ENCODE results near the gene TMEM37. TPM values are rescaled to one million over a fixed set of nuclear protein-coding genes. Genes with fewer than 3 reads are reported as not detected.

Gene TMEM37
- total RNA-seq, 2 donors from 2014 or later = 12.0 to 16.2 TPM

DNA sequence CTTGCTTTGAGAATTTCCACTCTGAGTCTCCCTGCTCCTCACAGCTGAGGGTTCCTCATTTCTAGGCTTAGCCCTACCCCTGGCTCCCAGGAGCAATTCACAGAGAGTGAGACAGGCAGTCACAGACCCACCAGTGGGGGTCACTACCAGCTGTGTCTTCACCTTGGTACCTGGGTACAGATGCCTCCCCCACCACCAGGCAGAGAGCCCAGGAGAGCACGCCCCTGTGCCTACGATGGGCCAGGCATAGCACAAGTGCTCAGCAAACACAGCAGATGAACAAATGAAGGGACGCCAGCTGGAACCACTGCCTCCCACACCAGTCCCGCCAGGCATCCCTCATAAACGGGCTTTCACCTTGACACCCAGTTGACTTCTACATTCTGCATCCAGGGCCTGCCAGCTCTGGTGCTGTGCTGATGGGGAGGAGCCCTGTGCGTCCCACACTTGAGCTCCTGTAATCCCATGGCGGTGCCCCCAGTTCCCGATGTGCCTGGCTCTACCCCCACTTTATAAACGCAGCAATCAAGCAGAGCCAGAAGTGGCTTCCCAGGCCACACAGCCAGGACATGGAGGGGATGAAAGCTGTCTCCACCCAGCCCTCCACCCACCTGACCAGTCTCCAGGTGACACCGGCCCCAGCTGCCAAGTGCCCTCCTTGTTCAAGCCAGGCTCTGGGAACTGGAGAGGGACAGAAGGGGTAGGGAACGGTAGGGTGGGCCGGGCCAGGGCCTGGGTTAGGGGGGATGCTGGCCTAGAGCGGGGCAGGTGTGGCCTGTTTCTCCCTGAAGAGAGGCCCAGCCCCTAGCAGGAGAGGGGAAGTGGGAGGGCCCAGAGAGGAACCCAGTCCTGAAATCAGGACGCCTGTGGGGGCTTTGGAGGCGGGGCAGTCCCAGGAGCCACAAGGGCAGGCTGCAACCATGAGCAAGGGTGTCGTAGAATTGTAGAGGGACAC, 50.1 kb downstream of the TMEM37 start:
- H3K36me3 ChIP-seq (ENCODE audit: control insufficient read depth, insufficient read depth, low read length) = no peaks in the 10 kb centered on the region
- Mint-ChIP-seq H3K4me3 (no peak overlapping the region), H3K27ac (no peak overlapping the region), H3K9me3 (no peaks in the 10 kb centered on the region), H3K36me3 (ENCODE audit: low read depth) (no peaks in the 10 kb centered on the region), H3K4me1 (peaks cover 28% of the 10 kb centered on the region), H3K27me3 (ENCODE audit: insufficient read depth) (peaks cover 12% of the 10 kb centered on the region)
- 88 to 91% methylated on average over 12 to 16 of the region's 16 CpGs for WGBS, 2 experiments (ENCODE audit: insufficient coverage in 1 of 2, insufficient read length in 1 of 2)
- TF ChIP-seq, protein P1, sequence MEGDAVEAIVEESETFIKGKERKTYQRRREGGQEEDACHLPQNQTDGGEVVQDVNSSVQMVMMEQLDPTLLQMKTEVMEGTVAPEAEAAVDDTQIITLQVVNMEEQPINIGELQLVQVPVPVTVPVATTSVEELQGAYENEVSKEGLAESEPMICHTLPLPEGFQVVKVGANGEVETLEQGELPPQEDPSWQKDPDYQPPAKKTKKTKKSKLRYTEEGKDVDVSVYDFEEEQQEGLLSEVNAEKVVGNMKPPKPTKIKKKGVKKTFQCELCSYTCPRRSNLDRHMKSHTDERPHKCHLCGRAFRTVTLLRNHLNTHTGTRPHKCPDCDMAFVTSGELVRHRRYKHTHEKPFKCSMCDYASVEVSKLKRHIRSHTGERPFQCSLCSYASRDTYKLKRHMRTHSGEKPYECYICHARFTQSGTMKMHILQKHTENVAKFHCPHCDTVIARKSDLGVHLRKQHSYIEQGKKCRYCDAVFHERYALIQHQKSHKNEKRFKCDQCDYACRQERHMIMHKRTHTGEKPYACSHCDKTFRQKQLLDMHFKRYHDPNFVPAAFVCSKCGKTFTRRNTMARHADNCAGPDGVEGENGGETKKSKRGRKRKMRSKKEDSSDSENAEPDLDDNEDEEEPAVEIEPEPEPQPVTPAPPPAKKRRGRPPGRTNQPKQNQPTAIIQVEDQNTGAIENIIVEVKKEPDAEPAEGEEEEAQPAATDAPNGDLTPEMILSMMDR (conservative IDR thresholded peaks at IDR 0.05) = no peak
- DNase-seq = peak; percentile 42
- H3K9me3 ChIP-seq (ENCODE audit: control insufficient read depth, low read length) = no peaks in the 10 kb centered on the region
- H3K27ac ChIP-seq (ENCODE audit: low read depth, low read length) = no peak overlapping the region
- no peak overlapping the region for H3K4me3 ChIP-seq (ENCODE audit: low read length)
- H3K27me3 ChIP-seq (ENCODE audit: control insufficient read depth, insufficient read depth, low read length, poor library complexity, severe bottlenecking) = no peaks in the 10 kb centered on the region
- H3K9ac ChIP-seq (ENCODE audit: extremely low read depth, low read length, poor library complexity, severe bottlenecking) = no peak overlapping the region
- H3K4me1 ChIP-seq (ENCODE audit: control insufficient read depth, insufficient read depth, low read length) = peaks cover 10% of the 10 kb centered on the region

DNA sequence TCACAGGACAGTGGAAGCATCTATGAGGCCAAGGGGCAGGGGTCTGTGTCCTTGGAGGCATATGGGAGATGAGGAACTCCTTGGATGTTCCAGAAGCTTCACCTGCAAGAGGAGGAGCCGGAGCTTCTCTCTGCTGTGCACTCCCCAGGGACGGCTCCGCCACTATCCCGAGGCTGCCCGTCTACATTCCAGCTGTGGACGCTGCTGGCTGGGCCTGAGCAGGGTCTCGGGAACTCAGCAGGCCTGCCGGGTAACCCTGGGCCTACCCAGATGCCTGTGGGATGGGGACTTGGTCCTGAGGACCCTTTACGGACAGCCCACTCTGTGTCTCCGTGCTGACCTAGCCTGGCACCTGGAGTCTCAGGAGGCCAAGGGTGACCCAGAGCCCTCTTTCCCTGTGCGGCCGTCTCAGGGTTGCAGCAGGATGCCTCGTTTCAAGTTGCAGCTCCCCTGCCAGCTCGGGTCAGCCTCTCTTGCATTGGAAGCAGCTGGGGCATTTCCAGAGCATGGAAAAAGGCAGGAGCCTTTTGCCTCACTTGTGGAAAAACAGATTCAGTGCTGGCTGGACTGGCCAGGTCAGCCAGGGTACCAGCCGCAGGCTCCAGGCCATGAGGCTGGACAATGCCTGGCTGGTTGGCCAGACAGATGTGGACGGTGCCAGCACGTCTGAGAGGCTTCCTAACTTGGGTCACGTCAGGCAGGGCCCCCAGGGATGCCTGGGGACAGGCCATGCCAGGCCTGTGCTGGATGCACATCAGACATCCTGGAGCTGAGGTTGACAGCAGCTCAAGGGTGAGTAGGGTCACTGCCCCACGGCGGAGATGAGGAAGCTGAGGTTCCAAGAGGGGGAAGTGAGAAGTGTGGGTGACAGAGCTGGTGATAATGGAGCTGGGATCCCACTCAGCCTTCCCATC, 51.1 kb downstream of the TMEM37 start:
- Histone ChIP-seq H3K9me3 (ENCODE audit: control insufficient read depth, low read length) (no peaks in the 10 kb centered on the region), H3K27me3 (ENCODE audit: control insufficient read depth, insufficient read depth, low read length, poor library complexity, severe bottlenecking) (no peaks in the 10 kb centered on the region), H3K9ac (ENCODE audit: extremely low read depth, low read length, poor library complexity, severe bottlenecking) (no peak overlapping the region), H3K4me3 (ENCODE audit: low read length) (no peak overlapping the region), H3K4me1 (ENCODE audit: control insufficient read depth, insufficient read depth, low read length) (peaks cover 18% of the 10 kb centered on the region), H3K27ac (ENCODE audit: low read depth, low read length) (peak overlapping the region; percentile 21), H3K36me3 (ENCODE audit: control insufficient read depth, insufficient read depth, low read length) (no peaks in the 10 kb centered on the region)
- TF ChIP-seq, protein P1 (conservative IDR thresholded peaks at IDR 0.05) = no peak
- peaks cover 12% of the 10 kb centered on the region for H3K27me3 Mint-ChIP-seq (ENCODE audit: insufficient read depth)
- DNase-seq = peak; percentile 66
- H3K36me3 Mint-ChIP-seq (ENCODE audit: low read depth) = no peaks in the 10 kb centered on the region
- WGBS, 2 experiments (ENCODE audit: insufficient coverage in 1 of 2, insufficient read length in 1 of 2) = 84 to 85% methylated on average over 9 to 20 of the region's 20 CpGs
- H3K4me1 Mint-ChIP-seq = peaks cover 37% of the 10 kb centered on the region
- no peak overlapping the region for H3K4me3 Mint-ChIP-seq
- H3K9me3 Mint-ChIP-seq = no peaks in the 10 kb centered on the region
- H3K27ac Mint-ChIP-seq = no peak overlapping the region

DNA sequence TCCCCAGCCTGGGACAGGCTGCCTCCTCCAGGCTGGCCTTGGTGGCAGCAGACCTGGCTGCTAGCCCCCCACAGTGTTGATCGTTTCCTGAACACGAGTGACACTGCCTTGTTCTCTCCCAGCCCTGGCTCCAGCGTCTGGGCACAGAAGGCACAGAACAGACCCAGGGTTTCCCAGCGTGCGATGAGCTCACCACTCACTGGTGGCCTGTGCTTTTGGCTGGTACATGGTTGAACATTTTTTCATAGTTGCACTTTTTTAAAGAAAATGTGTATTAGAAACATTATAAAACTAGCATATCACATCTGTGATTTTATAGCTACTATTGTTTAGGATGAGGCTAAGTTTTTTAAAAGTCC, 51.7 kb downstream of the TMEM37 start:
- DNase-seq = peak; percentile 38
- H3K4me3 ChIP-seq (ENCODE audit: low read length) = no peak overlapping the region
- H3K9ac ChIP-seq (ENCODE audit: extremely low read depth, low read length, poor library complexity, severe bottlenecking) = no peak overlapping the region
- H3K4me1 Mint-ChIP-seq = peaks cover 44% of the 10 kb centered on the region
- H3K4me3 Mint-ChIP-seq = no peak overlapping the region
- peaks cover 22% of the 10 kb centered on the region for H3K4me1 ChIP-seq (ENCODE audit: control insufficient read depth, insufficient read depth, low read length)
- H3K27me3 Mint-ChIP-seq (ENCODE audit: insufficient read depth) = peaks cover 12% of the 10 kb centered on the region
- H3K36me3 Mint-ChIP-seq (ENCODE audit: low read depth) = no peaks in the 10 kb centered on the region
- H3K36me3 ChIP-seq (ENCODE audit: control insufficient read depth, insufficient read depth, low read length) = no peaks in the 10 kb centered on the region
- H3K9me3 Mint-ChIP-seq = no peaks in the 10 kb centered on the region
- TF ChIP-seq, protein P1 (conservative IDR thresholded peaks at IDR 0.05) = no peak
- H3K27ac ChIP-seq (ENCODE audit: low read depth, low read length) = no peak overlapping the region
- H3K9me3 ChIP-seq (ENCODE audit: control insufficient read depth, low read length) = no peaks in the 10 kb centered on the region
- no peaks in the 10 kb centered on the region for H3K27me3 ChIP-seq (ENCODE audit: control insufficient read depth, insufficient read depth, low read length, poor library complexity, severe bottlenecking)
- WGBS, 2 experiments (ENCODE audit: insufficient coverage in 1 of 2, insufficient read length in 1 of 2) = 85% methylated on average over 4 to 5 of the region's 5 CpGs
- H3K27ac Mint-ChIP-seq = no peak overlapping the region

Measured in endodermal cell (in vitro differentiated cells).